A549 (cell line): ENCODE measurements around the gene CNKSR1.

Experiments used
- BHLHE40 ChIP-seq: IDR thresholded peaks from 2 replicates; pipeline ENCODE4 v1.6.1; 2012; ENCODE audit warnings: low read depth, low read length, inconsistent platforms
- CHD2 ChIP-seq: fragments of 150-350 bp; IDR thresholded peaks from 2 replicates; pipeline ENCODE4 v1.6.1; 2014; ENCODE audit warnings: low read length; ENCODE audit not compliant: partially characterized antibody
- CTCF ChIP-seq: fragments of >200 bp; sonication (Bioruptor Twin); formaldehyde crosslinking; IDR thresholded peaks from 3 replicates; pipeline ENCODE4 v1.5.1; 2016
- KDM1A ChIP-seq: fragments of 200-600 bp; sonication (generic); IDR thresholded peaks from 2 replicates; pipeline ENCODE4 v1.6.1; 2016; ENCODE audit warnings: low read depth, mild to moderate bottlenecking
- POLR2A ChIP-seq: IDR thresholded peaks from 2 replicates; pipeline ENCODE4 v1.6.1; 2012; ENCODE audit warnings: mild to moderate bottlenecking, low read length
- REST ChIP-seq: fragments of 200-600 bp; sonication (generic); IDR thresholded peaks from 2 replicates; pipeline ENCODE4 v1.6.1; 2016; ENCODE audit warnings: antibody characterized with exemption, mild to moderate bottlenecking, moderate library complexity
- RFX5 ChIP-seq: fragments of 450-650 bp; IDR thresholded peaks from 2 replicates; pipeline ENCODE4 v1.7.1; 2014; ENCODE audit warnings: antibody characterized with exemption, mild to moderate bottlenecking, moderate library complexity
- SMC3 ChIP-seq: fragments of >200 bp; sonication (Bioruptor Twin); formaldehyde crosslinking; IDR thresholded peaks from 3 replicates; pipeline ENCODE4 v1.6.1; 2018; ENCODE audit warnings: inconsistent platforms
- USF2 ChIP-seq: fragments of 450-650 bp; IDR thresholded peaks from 2 replicates; pipeline ENCODE4 v1.6.1; 2014; ENCODE audit warnings: antibody characterized with exemption

- TF ChIP-seq BHLHE40 (no peak), USF2 (no peak), REST (no peak), POLR2A (no peak), CTCF (no peak), CHD2 (no peak), SMC3 (no peak), KDM1A (no peak), RFX5 (no peak)
Measured at GRCh38 chr1:26169198-26169554, 8.1 kb upstream of the CNKSR1 start.
